Subcutaneous adipose tissue (tissue), 4 donors: ENCODE measurements around the gene GPR137B. TPM values are rescaled to one million over a fixed set of nuclear protein-coding genes. Genes with fewer than 3 reads are reported as not detected.

Experiments
- total RNA-seq, 4 donors: library from RNA; depleted of rRNA; stranded (reverse); fragments of >200 nt; gene quantifications; one replicate each; pipeline ENCODE4 v1.1.0, GENCODE V29; 2016
- TF ChIP-seq, protein P1 (sequence below): fragments of 450-650 bp; IDR thresholded peaks from one replicate; pipeline ENCODE4 v1.5.1; 2016; ENCODE audit warnings: low read depth, mild to moderate bottlenecking, control low read depth, antibody characterized with exemption, moderate library complexity

The GPR137B gene
- total RNA-seq, 4 donors from 2014 or later, result 6.6 to 68.7 (median 24.6) TPM

DNA sequence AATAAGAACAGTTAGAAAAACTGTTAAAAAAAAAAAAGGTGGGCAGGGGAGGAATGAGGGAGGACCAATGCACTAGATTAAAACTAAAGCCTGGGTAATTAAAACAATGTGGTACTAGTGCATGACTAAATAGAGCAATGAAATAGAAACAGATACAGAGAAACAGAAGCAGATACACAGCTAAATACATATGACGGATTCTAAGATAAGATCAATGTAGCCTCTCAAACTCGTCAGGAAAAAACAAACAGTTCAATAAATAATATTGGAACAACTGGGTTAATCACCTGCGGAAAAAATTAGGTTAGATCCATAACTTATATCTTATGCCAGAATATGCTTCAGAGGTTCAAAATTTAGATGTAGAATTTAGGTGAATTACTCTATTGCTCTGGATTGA, 71.2 kb downstream of the GPR137B start:
- TF ChIP-seq, protein P1, sequence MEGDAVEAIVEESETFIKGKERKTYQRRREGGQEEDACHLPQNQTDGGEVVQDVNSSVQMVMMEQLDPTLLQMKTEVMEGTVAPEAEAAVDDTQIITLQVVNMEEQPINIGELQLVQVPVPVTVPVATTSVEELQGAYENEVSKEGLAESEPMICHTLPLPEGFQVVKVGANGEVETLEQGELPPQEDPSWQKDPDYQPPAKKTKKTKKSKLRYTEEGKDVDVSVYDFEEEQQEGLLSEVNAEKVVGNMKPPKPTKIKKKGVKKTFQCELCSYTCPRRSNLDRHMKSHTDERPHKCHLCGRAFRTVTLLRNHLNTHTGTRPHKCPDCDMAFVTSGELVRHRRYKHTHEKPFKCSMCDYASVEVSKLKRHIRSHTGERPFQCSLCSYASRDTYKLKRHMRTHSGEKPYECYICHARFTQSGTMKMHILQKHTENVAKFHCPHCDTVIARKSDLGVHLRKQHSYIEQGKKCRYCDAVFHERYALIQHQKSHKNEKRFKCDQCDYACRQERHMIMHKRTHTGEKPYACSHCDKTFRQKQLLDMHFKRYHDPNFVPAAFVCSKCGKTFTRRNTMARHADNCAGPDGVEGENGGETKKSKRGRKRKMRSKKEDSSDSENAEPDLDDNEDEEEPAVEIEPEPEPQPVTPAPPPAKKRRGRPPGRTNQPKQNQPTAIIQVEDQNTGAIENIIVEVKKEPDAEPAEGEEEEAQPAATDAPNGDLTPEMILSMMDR, result no peak

DNA sequence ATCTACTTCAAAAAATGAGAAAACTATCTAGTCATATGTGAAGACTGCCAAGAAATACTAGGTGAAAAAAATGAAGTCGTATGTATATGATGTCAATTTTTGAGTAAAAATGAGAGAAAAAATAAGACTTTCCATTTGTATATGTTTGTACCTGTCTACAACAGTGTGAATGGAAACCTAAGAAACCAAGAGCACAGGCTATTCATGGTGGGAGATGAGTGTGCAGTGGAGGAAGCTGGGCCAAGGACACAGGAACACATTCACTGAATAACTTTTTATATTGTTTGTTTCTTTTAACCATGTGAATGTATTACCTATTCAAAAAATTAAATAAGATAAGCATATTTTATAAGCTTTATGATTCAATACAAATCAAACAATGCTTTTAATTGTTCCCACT, 72.4 kb downstream of the GPR137B start:
- TF ChIP-seq, protein P1, result no peak

DNA sequence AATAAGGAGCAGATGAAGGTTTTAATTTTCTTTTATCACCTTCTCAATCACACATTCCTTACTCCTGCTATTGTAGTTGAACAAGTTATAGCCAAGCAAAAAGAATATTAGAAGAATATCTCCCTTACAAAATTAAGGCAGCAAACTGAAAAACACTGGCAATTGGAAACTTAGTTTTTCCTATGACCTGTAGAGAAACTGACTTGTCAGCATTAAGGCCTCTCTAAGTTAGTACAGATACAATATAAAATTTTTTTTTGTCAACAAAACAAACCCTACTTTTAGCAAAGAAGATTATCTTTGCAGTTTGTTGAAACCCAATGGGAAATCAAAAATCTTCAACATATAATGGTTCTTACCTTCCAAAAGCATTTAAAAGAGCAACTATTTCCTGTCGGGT, 78.1 kb downstream of the GPR137B start:
- TF ChIP-seq, protein P1, result no peak

DNA sequence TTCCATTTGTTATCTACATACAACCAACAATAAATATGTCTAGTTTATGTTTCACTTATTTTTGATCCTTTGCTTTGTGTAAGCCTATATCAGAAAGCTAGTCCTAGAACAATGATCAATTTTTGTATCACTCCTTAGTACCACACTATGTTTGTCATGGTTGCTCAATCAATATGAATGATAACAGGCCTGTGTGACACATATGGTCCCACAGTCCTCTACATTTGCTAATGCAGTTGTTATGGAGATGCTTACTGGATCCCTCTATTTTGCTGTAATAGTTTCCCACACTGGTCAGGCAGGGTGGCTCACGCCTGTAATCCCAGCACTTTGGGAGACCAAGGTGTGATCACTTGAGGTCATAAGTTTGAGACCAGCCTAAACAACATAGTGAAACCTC, 80.3 kb downstream of the GPR137B start:
- TF ChIP-seq, protein P1, result no peak

DNA sequence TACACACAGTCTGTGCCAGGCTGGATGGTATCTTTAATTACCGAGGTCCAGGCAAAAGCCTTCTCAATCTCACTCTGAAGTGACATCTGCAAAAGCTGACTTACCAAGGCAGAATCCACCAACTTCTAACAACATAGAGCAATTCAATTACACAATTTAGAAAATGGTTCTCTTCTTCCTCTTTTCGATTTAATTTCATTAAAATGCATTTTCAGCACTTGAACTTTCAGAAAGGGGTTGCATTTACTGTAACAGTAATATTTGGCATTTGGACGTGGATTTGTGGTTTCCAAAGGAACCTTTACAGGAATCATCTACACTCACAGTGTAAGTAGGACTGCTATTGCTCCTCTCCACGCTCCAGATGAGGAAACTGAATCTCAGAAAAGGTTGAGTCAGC, 86.1 kb downstream of the GPR137B start:
- TF ChIP-seq, protein P1, result no peak

DNA sequence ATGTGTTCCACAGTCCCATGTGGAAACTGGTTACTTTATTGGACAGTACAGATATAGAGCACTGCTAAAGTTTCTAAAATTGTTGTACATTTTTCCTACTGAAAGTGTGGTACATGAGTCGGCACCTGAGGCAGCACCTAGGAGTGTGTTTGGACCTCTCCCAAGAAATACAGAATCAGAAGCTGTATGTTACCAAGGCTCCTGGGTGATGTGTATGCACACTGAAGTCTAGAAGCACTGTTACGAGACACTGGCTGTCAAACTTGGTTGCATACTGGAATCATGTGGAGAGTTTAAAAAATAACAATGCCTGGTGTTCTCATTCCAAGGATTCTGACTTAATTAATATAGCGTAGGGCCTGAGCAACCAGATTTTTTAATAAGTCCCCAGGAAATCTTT, 92.8 kb downstream of the GPR137B start:
- TF ChIP-seq, protein P1, result no peak

DNA sequence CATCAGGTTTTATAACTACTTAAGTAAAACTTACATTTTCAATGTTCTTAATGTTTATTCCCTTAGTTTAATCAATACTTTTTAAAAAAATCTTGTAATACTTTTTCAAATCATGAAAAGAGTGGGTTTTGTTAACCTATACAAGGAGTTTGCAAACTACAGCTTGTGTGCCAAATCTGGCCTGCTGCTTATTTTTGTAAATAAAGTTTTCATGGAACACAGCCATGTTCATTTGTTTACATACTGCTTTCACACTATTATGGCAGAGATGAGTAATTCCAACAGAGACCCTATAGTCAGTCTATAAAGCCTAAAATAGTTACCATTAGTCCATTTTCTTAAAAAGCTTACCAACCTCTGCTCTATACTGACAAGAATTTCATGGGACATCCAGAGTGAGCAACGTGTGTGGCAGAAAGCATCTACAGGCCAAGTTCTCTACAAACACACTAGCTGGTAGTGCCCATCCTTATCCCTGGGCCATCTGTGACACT, 96.8 kb downstream of the GPR137B start:
- TF ChIP-seq, protein P1, result no peak
